Activated CD4-positive, alpha-beta T cell treated with anti-CD3 and anti-CD28 coated beads for 1 hour (primary cell): ENCODE data around the gene IFITM5.
A peak's percentile ranks its signal among the peaks of the same experiment; 100 is the strongest.
"Not testable (repeated sequence)": the region's sequence is repeated elsewhere in the genome, so short reads cannot be mapped to it uniquely, and the experiment has no call there.

ENCODE experiments used
- DNase-seq: peaks from one replicate; pipeline ENCODE4 v3.0.0-alpha.2; 2020

The IFITM5 gene

GRCh38 chr11:311013-311748 lies 11.9 kb upstream of the IFITM5 start:
- DNase-seq: not testable (repeated sequence)

GRCh38 chr11:309979-310572 lies 10.8 kb upstream of the IFITM5 start:
- DNase-seq: not testable (repeated sequence)

GRCh38 chr11:308740-309665 lies 9.7 kb upstream of the IFITM5 start:
- not testable (repeated sequence) for DNase-seq

- DNase-seq: not testable (repeated sequence)
These were observed 8.7 kb upstream of the IFITM5 start, which contains the start of gene IFITM2 for GRCh38 chr11:307766-308708. Gene IFITM2 (plus strand): TSS chr11:307816. CDS start chr11:308193, 377 bp downstream.

GRCh38 chr11:306645-307371 lies 7.5 kb upstream of the IFITM5 start:
- DNase-seq: no peak

GRCh38 chr11:305844-306211 lies 6.5 kb upstream of the IFITM5 start:
- no peak for DNase-seq

- DNase-seq: peak; percentile 53
These were observed 5.9 kb upstream of the IFITM5 start for GRCh38 chr11:304915-305843.

GRCh38 chr11:304061-304506 lies 4.8 kb upstream of the IFITM5 start:
- DNase-seq: no peak

GRCh38 chr11:303363-303762 lies 4.0 kb upstream of the IFITM5 start:
- DNase-seq: no peak

GRCh38 chr11:299951-300735 lies 817 bp upstream of the IFITM5 start:
- no peak for DNase-seq

GRCh38 chr11:298406-299065 lies 790 bp downstream of the IFITM5 start:
- peak; percentile 62 for DNase-seq

- DNase-seq: peak; percentile 51
These were observed 1.5 kb downstream of the IFITM5 start for GRCh38 chr11:297586-298405.

- peak; percentile 21 for DNase-seq
These were observed 2.2 kb downstream of the IFITM5 start for GRCh38 chr11:297051-297585.

- peak; percentile 23 for DNase-seq
These were observed 2.9 kb downstream of the IFITM5 start for GRCh38 chr11:296171-297050.

- peak; percentile 24 for DNase-seq
These were observed 3.8 kb downstream of the IFITM5 start for GRCh38 chr11:295351-296170.

- peak; percentile 14 for DNase-seq
These were observed 4.5 kb downstream of the IFITM5 start for GRCh38 chr11:294780-295179.
